Sigmoid colon (tissue), 7 donors: ENCODE data around the gene ATP10A. TPM values are rescaled to one million over a fixed set of nuclear protein-coding genes. Genes with fewer than 3 reads are reported as not detected.

Source experiments
- DNase-seq: peaks from one replicate; pipeline ENCODE4 v3.0.0-alpha.2; 2019
- H3K27ac ChIP-seq, 4 donors: fragments of 200-600 bp; sonication (generic); one replicate each; pipeline ENCODE4 v1.5.1; 2016 to 2019; ENCODE audit warnings: mild to moderate bottlenecking in 1 of 4
- H3K27me3 ChIP-seq, 3 donors: fragments of 200-600 bp; sonication (generic); one replicate each; pipeline ENCODE4 v1.5.1; 2019; ENCODE audit warnings: mild to moderate bottlenecking in 1 of 3
- H3K36me3 ChIP-seq, 4 donors: fragments of 200-600 bp; sonication (generic); one replicate each; pipeline ENCODE4 v1.5.1; 2016 to 2019
- H3K4me1 ChIP-seq, 4 donors: fragments of 200-600 bp; sonication (generic); one replicate each; pipeline ENCODE4 v1.5.1; 2017 to 2019
- H3K4me3 ChIP-seq, 4 donors: fragments of 200-600 bp; sonication (generic); one replicate each; pipeline ENCODE4 v1.5.1; 2017 to 2019; ENCODE audit warnings: mild to moderate bottlenecking in 2 of 4, moderate library complexity in 1 of 4
- H3K9me3 ChIP-seq, 4 donors: fragments of 200-600 bp in 3 of 4; sonication (generic) in 3 of 4; one replicate each; pipeline versions ENCODE4 v1.5.1 to v1.6.1; 2013 to 2019
- CTCF ChIP-seq, 4 experiments: fragments of 450-650 bp in 3 of 4; fragments of 200-600 bp in 1 of 4; IDR thresholded peaks; one replicate each; pipeline ENCODE4 v1.5.1; 2016 to 2019; ENCODE audit warnings: antibody characterized with exemption in 4 of 4, mild to moderate bottlenecking in 3 of 4, moderate library complexity in 2 of 4
- EP300 ChIP-seq, 4 donors: sonication (generic); formaldehyde crosslinking; IDR thresholded peaks; one replicate each; pipeline ENCODE4 v1.6.1; 2017; ENCODE audit warnings: antibody characterized with exemption in 4 of 4
- POLR2A ChIP-seq, 2 donors: fragments of 450-650 bp; IDR thresholded peaks; one replicate each; pipeline ENCODE4 v1.6.1; 2016; ENCODE audit warnings: antibody characterized with exemption in 2 of 2, mild to moderate bottlenecking in 2 of 2, moderate library complexity in 2 of 2
- POLR2AphosphoS5 ChIP-seq, 4 donors: sonication (generic); formaldehyde crosslinking; IDR thresholded peaks; one replicate each; pipeline ENCODE4 v1.6.1; 2017; ENCODE audit warnings: antibody characterized with exemption in 4 of 4
- WGBS, 2 donors: extraction: QIAGEN DNeasy Blood & Tissue Kit; methylation state at CpG; one replicate each; pipeline ENCODE4 v1.1.7; 2013; 5-methylcytosine and 5-hydroxymethylcytosine counted together
- intact Hi-C: fragments of 100-400 bp; cut with DNase I; formaldehyde crosslinking; loops from one replicate; pipeline ENCODE4 v1.15.1; 2023
- polyA plus RNA-seq, 3 donors: library from polyadenylated mRNA; stranded (reverse); fragments of 200-250 nt; gene quantifications; one replicate each; pipeline ENCODE4 v1.2.3, GENCODE V29; 2013
- total RNA-seq, 4 donors: library from RNA; depleted of rRNA; stranded (reverse); fragments of >200 nt; gene quantifications; one replicate each; pipeline ENCODE4 v1.1.0, GENCODE V29; 2016
- donor health status: healthy with polysubstance abuse.
- donor health status: Bipolar disorder and iron deficiency.
- donor health status: healthy.

The ATP10A gene
- 1 to 10 TPM; 1.8 to 7.7 (median 5.0) TPM for total RNA-seq
- 1 to 10 TPM in 2 of 3 donors, under 1 TPM in 1; 0.23 to 3.2 (median 1.2) TPM for polyA plus RNA-seq

GRCh38 chr15:25863111-25863967, at the start of gene ATP10A:
Gene ATP10A (minus strand): TSS chr15:25863327. CDS start chr15:25863096, 231 bp downstream.
- H3K4me3 ChIP-seq, result peak within 1 kb of the TSS; percentile 41 to 68 (median 66)
- no peaks in the 10 kb centered on the region for H3K36me3 ChIP-seq
- TF ChIP-seq CTCF (IDR thresholded peaks at IDR 0.05), result no peak
- TF ChIP-seq POLR2AphosphoS5 (IDR thresholded peaks at IDR 0.05), result peak in 1 of 4 donors; percentile 25
- H3K27me3 ChIP-seq, result no peaks in the 10 kb centered on the region
- H3K4me1 ChIP-seq, result peaks cover 0 to 48% (median 42%) of the 10 kb centered on the region in 4 donors
- H3K9me3 ChIP-seq, result no peaks in the 10 kb centered on the region
- intact Hi-C loops, result loop anchor here (5.0 to 10.0 kb wide), 3 partner anchors 69 to 189 kb away; no protein-coding TSS in a partner anchor
- peak within 1 kb of the TSS; percentile 73 to 95 (median 84) for H3K27ac ChIP-seq
- WGBS, 2 donors, result 2 to 24% methylated on average over 85 of the region's 85 CpGs
- DNase-seq, result peak; percentile 74

- Histone ChIP-seq H3K27me3 (no peaks in the 10 kb centered on the region), H3K9me3 (no peaks in the 10 kb centered on the region), H3K4me1 (no peaks in the 10 kb centered on the region), H3K36me3 (no peaks in the 10 kb centered on the region), H3K4me3 (no peak overlapping the region), H3K27ac (no peak overlapping the region)
- WGBS, 2 donors, result 64 to 86% methylated on average over 3 of the region's 3 CpGs
- intact Hi-C loops, result no loop called here
- no peak for DNase-seq
- TF ChIP-seq EP300 (IDR thresholded peaks at IDR 0.05) (no peak), POLR2A (IDR thresholded peaks at IDR 0.05) (no peak), CTCF (IDR thresholded peaks at IDR 0.05) (no peak), POLR2AphosphoS5 (IDR thresholded peaks at IDR 0.05) (no peak)
These were observed 48.9 kb upstream of the ATP10A start for GRCh38 chr15:25912035-25912434.

- no peaks in the 10 kb centered on the region for H3K9me3 ChIP-seq
These were observed 47.7 kb upstream of the ATP10A start for GRCh38 chr15:25910832-25911231.

GRCh38 chr15:25909806-25910205, 46.7 kb upstream of the ATP10A start:
- intact Hi-C loops, result no loop called here
- Histone ChIP-seq H3K27me3 (no peaks in the 10 kb centered on the region), H3K4me1 (no peaks in the 10 kb centered on the region), H3K9me3 (no peaks in the 10 kb centered on the region), H3K4me3 (no peak overlapping the region), H3K36me3 (no peaks in the 10 kb centered on the region), H3K27ac (no peak overlapping the region)
- no peak for TF ChIP-seq CTCF (IDR thresholded peaks at IDR 0.05)
- TF ChIP-seq POLR2AphosphoS5 (IDR thresholded peaks at IDR 0.05), result no peak
- no peak for TF ChIP-seq POLR2A (IDR thresholded peaks at IDR 0.05)
- no peak for TF ChIP-seq EP300 (IDR thresholded peaks at IDR 0.05)
- DNase-seq, result no peak
- 95 to 96% methylated on average over 16 of the region's 16 CpGs for WGBS, 2 donors

More at GRCh38 chr15:25910832-25911231, 47.7 kb upstream of the ATP10A start:
- TF ChIP-seq CTCF (IDR thresholded peaks at IDR 0.05), result no peak
- no peak for TF ChIP-seq POLR2A (IDR thresholded peaks at IDR 0.05)
- TF ChIP-seq EP300 (IDR thresholded peaks at IDR 0.05), result no peak
- TF ChIP-seq POLR2AphosphoS5 (IDR thresholded peaks at IDR 0.05), result no peak
- H3K36me3 ChIP-seq, result no peaks in the 10 kb centered on the region
- H3K4me1 ChIP-seq, result no peaks in the 10 kb centered on the region
- DNase-seq, result no peak
- H3K4me3 ChIP-seq, result no peak overlapping the region
- WGBS, 2 donors, result 91 to 92% methylated on average over 4 of the region's 4 CpGs
- intact Hi-C loops, result no loop called here
- no peak overlapping the region for H3K27ac ChIP-seq
- H3K27me3 ChIP-seq, result no peaks in the 10 kb centered on the region
